Heart left ventricle (tissue), 16 donors: ENCODE data around the gene DNAH17. TPM values are rescaled to one million over a fixed set of nuclear protein-coding genes. Genes with fewer than 3 reads are reported as not detected.

Experiments used
- ATAC-seq, 4 donors: fragments of 200-7000 bp; cut with Tn5 transposase; one replicate each; pipeline ENCODE4 v1.9.1; 2020 to 2022; ENCODE audit warnings: moderate library complexity in 4 of 4, mild to moderate bottlenecking in 3 of 4, moderate number of reproducible peaks in 1 of 4
- DNase-seq, 5 donors: peaks; one replicate each; pipeline ENCODE4 v3.0.0-alpha.2; 2020
- H3K27ac ChIP-seq, 12 donors: fragments of 200-600 bp; sonication (generic) in 4 of 12; one replicate each; pipeline versions ENCODE4 v1.5.0 to v1.8.0; 2016 to 2022; ENCODE audit warnings: mild to moderate bottlenecking in 2 of 12
- H3K27me3 ChIP-seq, 9 donors: fragments of 200-600 bp; sonication (generic) in 2 of 9; one replicate each; pipeline versions ENCODE4 v1.5.1 to v1.8.0; 2016 to 2022; ENCODE audit warnings: mild to moderate bottlenecking in 3 of 9
- H3K36me3 ChIP-seq, 9 donors: fragments of 200-600 bp; sonication (generic) in 2 of 9; one replicate each; pipeline versions ENCODE4 v1.5.0 to v1.8.0; 2018 to 2022; ENCODE audit warnings: mild to moderate bottlenecking in 2 of 9
- H3K4me1 ChIP-seq, 12 donors: fragments of 200-600 bp; sonication (generic) in 4 of 12; one replicate each; pipeline versions ENCODE4 v1.5.0 to v1.8.0; 2016 to 2022; ENCODE audit warnings: mild to moderate bottlenecking in 3 of 12
- H3K4me3 ChIP-seq, 12 donors: fragments of 200-600 bp; sonication (generic) in 4 of 12; one replicate each; pipeline versions ENCODE4 v1.5.0 to v1.8.0; 2017 to 2022; ENCODE audit warnings: mild to moderate bottlenecking in 9 of 12, moderate library complexity in 4 of 12
- H3K9me3 ChIP-seq, 12 donors: fragments of 200-600 bp; sonication (generic) in 4 of 12; one replicate each; pipeline versions ENCODE4 v1.5.0 to v1.8.0; 2016 to 2022; ENCODE audit warnings: mild to moderate bottlenecking in 1 of 12
- CTCF ChIP-seq, 12 donors: fragments of 200-600 bp; sonication (generic) in 4 of 12; IDR thresholded peaks; one replicate each; pipeline versions ENCODE4 v1.5.0 to v1.8.0; 2018 to 2022; ENCODE audit warnings: antibody characterized with exemption in 12 of 12, mild to moderate bottlenecking in 5 of 12
- POLR2A ChIP-seq, 2 donors: fragments of 450-650 bp; IDR thresholded peaks; one replicate each; pipeline ENCODE4 v1.6.1; 2017; ENCODE audit warnings: antibody characterized with exemption in 2 of 2, mild to moderate bottlenecking in 2 of 2, moderate library complexity in 2 of 2
- WGBS, 4 donors: extraction: QIAGEN DNeasy Blood & Tissue Kit in 2 of 4; methylation state at CpG; one replicate each; pipeline versions ENCODE4 v1.1.5 to v1.1.7; 2013 to 2018; 5-methylcytosine and 5-hydroxymethylcytosine counted together
- intact Hi-C, 10 donors: fragments of 100-400 bp; cut with DNase I; formaldehyde crosslinking; loops; one replicate each; pipeline versions ENCODE4 v1.11.1 to v1.14.2; 2022
- polyA plus RNA-seq, 2 donors: library from polyadenylated mRNA; stranded (reverse); fragments of 200-250 nt; gene quantifications; one replicate each; pipeline ENCODE4 v1.2.3, GENCODE V29; 2013
- total RNA-seq, 9 donors: library from RNA; depleted of rRNA in 2 of 9; stranded (reverse); fragments of >200 nt in 2 of 9; fragmentation: NEBNext Ultra II Directional in 3 of 9; extraction: Animal tissue kit (Norgen Biotek cat#: 25700) in 3 of 9; gene quantifications; one replicate each; pipeline versions ENCODE4 v1.1.0 to v1.2.4, GENCODE V29; 2016 to 2023
- donor health status: ischemic (EF 13 %, LVEDD 7.1; RV severe dilation, severe dysfunction).
- donor health status: healthy with polysubstance abuse.
- donor health status: DM: no; HTN: yes; CAD: no.
- donor health status: DM: no; HTN: no; CAD: no.
- donor health status: ischemic (EF 25% LVEDD 6.9; RV normal size, moderate dysfunction).
- donor health status: ischemic (EF 25% LVEDD 5.7; RV mildly dilated, moderate dysfunction).
- donor health status: healthy.
- donor health status: DM: yes; HTN: yes; CAD: no.
- donor health status: ischemic (EF 35%, LVEDD 5.7; RV mildly dilated, moderate dysfunction).
- donor health status: nonischemic (EF 11% LVEDD 7.7; RV severe dilation, severe dysfunction).
- donor health status: DM: yes; HTN: yes; CAD: no.
- donor health status: PGD.
- donor health status: ischemic (EF 29% LVEDD 5.4; RV normal size, mild dysfunction).
- donor health status: nonischemic (EF 23%, LVEDD 6.1; RV moderate dilation, normal function).

The DNAH17 gene
- total and polyA plus RNA-seq, 11 donors: 0.02 to 0.63 (median 0.17) TPM; not detected in 4

GRCh38 chr17:78605429-78605828, 28.2 kb upstream of the DNAH17 start:
- 79 to 96% (median 81%) methylated on average over 3 of the region's 3 CpGs for WGBS, 4 donors
- H3K4me1 ChIP-seq: peaks cover 0 to 8% (median 1%) of the 10 kb centered on the region in 12 donors
- H3K4me3 ChIP-seq: no peak overlapping the region
- no peak for DNase-seq
- H3K27ac ChIP-seq: no peak overlapping the region
- H3K9me3 ChIP-seq: no peaks in the 10 kb centered on the region
- ATAC-seq: no peak
- TF ChIP-seq POLR2A (IDR thresholded peaks at IDR 0.05): no peak
- no peak for TF ChIP-seq CTCF (IDR thresholded peaks at IDR 0.05)
- intact Hi-C loops: loop anchor here in 3 of 10 donors (2.0 to 10.0 kb wide), 3 partner anchors 61 to 111 kb away; no protein-coding TSS in a partner anchor
- H3K27me3 ChIP-seq: no peaks in the 10 kb centered on the region
- no peaks in the 10 kb centered on the region for H3K36me3 ChIP-seq

- no peaks in the 10 kb centered on the region for H3K9me3 ChIP-seq
- TF ChIP-seq POLR2A (IDR thresholded peaks at IDR 0.05) (no peak), CTCF (IDR thresholded peaks at IDR 0.05) (no peak)
- H3K36me3 ChIP-seq: no peaks in the 10 kb centered on the region
- H3K27me3 ChIP-seq: no peaks in the 10 kb centered on the region
- peak in 2 of 5 donors; percentile 2 to 38 for DNase-seq
- H3K4me3 ChIP-seq: no peak overlapping the region
- no peak overlapping the region for H3K27ac ChIP-seq
- ATAC-seq: no peak
- 90 to 95% (median 94%) methylated on average over 6 of the region's 6 CpGs for WGBS, 4 donors
- intact Hi-C loops: loop anchor here in 3 of 10 donors (5.0 to 10.0 kb wide), 3 partner anchors 57 to 107 kb away; no protein-coding TSS in a partner anchor
- H3K4me1 ChIP-seq: peaks cover 0 to 10% (median 6%) of the 10 kb centered on the region in 12 donors
Measured at GRCh38 chr17:78602246-78602645, 25.1 kb upstream of the DNAH17 start.

GRCh38 chr17:78601577-78602190, 24.5 kb upstream of the DNAH17 start:
- 86 to 96% (median 91%) methylated on average over 5 to 9 of the region's 9 CpGs for WGBS, 4 donors
- peak in 2 of 5 donors; percentile 6 to 8 for DNase-seq

More at GRCh38 chr17:78601577-78602190, 24.5 kb upstream of the DNAH17 start:
- no peak overlapping the region for H3K4me3 ChIP-seq
- no peaks in the 10 kb centered on the region for H3K9me3 ChIP-seq
- no peak for ATAC-seq
- peaks cover 0 to 10% (median 6%) of the 10 kb centered on the region in 12 donors for H3K4me1 ChIP-seq
- H3K27me3 ChIP-seq: no peaks in the 10 kb centered on the region
- intact Hi-C loops: loop anchor here in 3 of 10 donors (5.0 to 10.0 kb wide), 3 partner anchors 57 to 107 kb away; no protein-coding TSS in a partner anchor
- no peaks in the 10 kb centered on the region for H3K36me3 ChIP-seq
- TF ChIP-seq CTCF (IDR thresholded peaks at IDR 0.05): no peak
- no peak for TF ChIP-seq POLR2A (IDR thresholded peaks at IDR 0.05)
- no peak overlapping the region for H3K27ac ChIP-seq
